HepG2 (cell line): ENCODE measurements around the gene TMEM185B. TPM values are rescaled to one million over a fixed set of nuclear protein-coding genes. Genes with fewer than 3 reads are reported as not detected.

ENCODE experiments used
- ADNP ChIP-seq: sonication (generic); formaldehyde crosslinking; IDR thresholded peaks from 2 replicates; pipeline ENCODE4 v1.4.0; 2020; ENCODE audit warnings: missing genetic modification reagents
- AGO2 ChIP-seq: fragments of 200-400 bp; formaldehyde crosslinking; optimal IDR thresholded peaks from 2 replicates; pipeline ENCODE3; 2017; ENCODE audit warnings: mild to moderate bottlenecking, low read depth, low read length, moderate library complexity
- AHR ChIP-seq: IDR thresholded peaks from 2 replicates; pipeline ENCODE4 v1.6.1; 2018; ENCODE audit warnings: missing genetic modification reagents, missing compliant biosample characterization
- ATF7-NPFF ChIP-seq: sonication (generic); formaldehyde crosslinking; IDR thresholded peaks from 2 replicates; pipeline ENCODE4 v1.8.1; 2023; ENCODE audit warnings: mild to moderate bottlenecking, low read depth, missing genetic modification reagents, moderate library complexity
- CBX1 ChIP-seq: IDR thresholded peaks from one replicate; pipeline ENCODE4 v1.6.1; 2016; ENCODE audit warnings: antibody characterized with exemption, low read depth
- EP300 ChIP-seq, 3 experiments: sonication (generic) in 1 of 3; formaldehyde crosslinking in 1 of 3; IDR thresholded peaks; 2 replicates each; pipeline versions ENCODE4 v1.5.1 to v1.6.1; 2011 to 2020; ENCODE audit warnings: low read depth in 2 of 3, low read length in 2 of 3, borderline replicate concordance in 1 of 3, improper control_type of control experiment in 1 of 3, mild to moderate bottlenecking in 1 of 3, missing genetic modification reagents in 1 of 3, moderate library complexity in 1 of 3
- FOXA1 ChIP-seq, 2 experiments: fragments of 450-650 bp in 1 of 2; sonication (generic) in 1 of 2; formaldehyde crosslinking in 1 of 2; IDR thresholded peaks; 2 replicates each; pipeline versions ENCODE4 v1.4.0 to v1.6.1; 2016 to 2020; ENCODE audit warnings: missing genetic modification reagents in 1 of 2
- KAT8 ChIP-seq: IDR thresholded peaks from 2 replicates; pipeline ENCODE4 v1.6.1; 2016; ENCODE audit warnings: missing genetic modification reagents, missing compliant biosample characterization
- LCORL ChIP-seq, 2 experiments: fragments of 450-650 bp in 1 of 2; sonication (generic) in 1 of 2; formaldehyde crosslinking in 1 of 2; IDR thresholded peaks; 2 replicates each; pipeline versions ENCODE4 v1.5.0 to v1.6.1; 2017 to 2020; ENCODE audit warnings: antibody characterized with exemption in 1 of 2, missing genetic modification reagents in 1 of 2
- NFIB ChIP-seq: sonication (generic); formaldehyde crosslinking; IDR thresholded peaks from 2 replicates; pipeline ENCODE4 v1.9.0; 2021; ENCODE audit warnings: missing genetic modification reagents, mild to moderate bottlenecking, borderline replicate concordance
- PRPF4 ChIP-seq: fragments of 200-400 bp; formaldehyde crosslinking; IDR thresholded peaks from 2 replicates; pipeline ENCODE4 v1.6.1; 2016; ENCODE audit warnings: low read length, low read depth; ENCODE audit not compliant: poor library complexity, severe bottlenecking
- SKI ChIP-seq: fragments of 450-650 bp; IDR thresholded peaks from one replicate; pipeline ENCODE4 v1.6.1; 2018; ENCODE audit warnings: mild to moderate bottlenecking; ENCODE audit not compliant: partially characterized antibody
- TOE1 ChIP-seq: sonication (generic); formaldehyde crosslinking; IDR thresholded peaks from 2 replicates; pipeline ENCODE4 v1.4.0; 2020; ENCODE audit warnings: mild to moderate bottlenecking, missing genetic modification reagents
- ZEB1 ChIP-seq: IDR thresholded peaks from 2 replicates; pipeline ENCODE4 v1.6.1; 2012; ENCODE audit warnings: mild to moderate bottlenecking, low read depth, inconsistent platforms; ENCODE audit not compliant: insufficient replicate concordance
- ZNF20 ChIP-seq: sonication (generic); formaldehyde crosslinking; IDR thresholded peaks from 2 replicates; pipeline ENCODE4 v1.4.0; 2020; ENCODE audit warnings: mild to moderate bottlenecking, moderate library complexity, missing genetic modification reagents
- ZNF337 ChIP-seq: sonication (generic); formaldehyde crosslinking; IDR thresholded peaks from 2 replicates; pipeline ENCODE4 v1.5.1; 2020; ENCODE audit warnings: missing genetic modification reagents, low read depth, mild to moderate bottlenecking, borderline replicate concordance
- ZNF547 ChIP-seq: sonication (generic); formaldehyde crosslinking; IDR thresholded peaks from 2 replicates; pipeline ENCODE4 v1.5.1; 2020; ENCODE audit warnings: mild to moderate bottlenecking, missing genetic modification reagents
- ZNF737 ChIP-seq: sonication (generic); formaldehyde crosslinking; IDR thresholded peaks from 2 replicates; pipeline ENCODE4 v1.5.0; 2020; ENCODE audit warnings: missing genetic modification reagents, mild to moderate bottlenecking, borderline replicate concordance
- ZNF781 ChIP-seq: sonication (generic); formaldehyde crosslinking; IDR thresholded peaks from 2 replicates; pipeline ENCODE4 v1.5.1; 2020; ENCODE audit warnings: borderline replicate concordance, mild to moderate bottlenecking, missing genetic modification reagents; ENCODE audit errors: not compliant biosample characterization
- polyA plus RNA-seq, 8 experiments: library from polyadenylated mRNA; depleted of rRNA in 3 of 8; stranded (reverse) in 7 of 8; unstranded in 1 of 8; fragments of >200 nt; fragmentation: Illumina TruSeq in 4 of 8; extraction: Trizol in 4 of 8; gene quantifications; 2 replicates each; pipeline versions ENCODE4 v1.2.1 to v1.2.3, GENCODE V29; 2011 to 2016; ENCODE audit warnings: low read depth in 4 of 8, missing spikeins in 1 of 8, mixed read lengths in 1 of 8; ENCODE audit not compliant: insufficient read depth in 1 of 8
- total RNA-seq, 5 experiments: library from RNA; depleted of rRNA; stranded (reverse); fragments of >200 nt; fragmentation: Illumina TruSeq; extraction: Trizol; gene quantifications; 2 replicates each; pipeline ENCODE4 v1.2.3, GENCODE V29; 2016; ENCODE audit warnings: low read depth in 1 of 5
- TF ChIP-seq, protein P1 (sequence below): sonication (generic); formaldehyde crosslinking; IDR thresholded peaks from 2 replicates; pipeline ENCODE4 v1.5.0; 2020; ENCODE audit warnings: mild to moderate bottlenecking, missing genetic modification reagents, borderline replicate concordance
- TF ChIP-seq, protein P2 (sequence below), 2 experiments: sonication (generic) in 1 of 2; formaldehyde crosslinking in 1 of 2; IDR thresholded peaks; 2 replicates each; pipeline versions ENCODE4 v1.4.0 to v1.6.1; 2018 to 2020; ENCODE audit warnings: missing genetic modification reagents in 2 of 2, borderline replicate concordance in 1 of 2, low read depth in 1 of 2, mild to moderate bottlenecking in 1 of 2, missing biosample characterization in 1 of 2
- TF ChIP-seq, protein P3 (sequence below): IDR thresholded peaks from 2 replicates; pipeline ENCODE4 v1.6.1; 2016; ENCODE audit warnings: low read depth, borderline replicate concordance

Gene TMEM185B
- total and polyA plus RNA-seq, 2 of the 13 experiments (the other 11 are each of a cell fraction or from before 2014, with no cell fraction given) = 5.6 to 7.0 TPM

DNA sequence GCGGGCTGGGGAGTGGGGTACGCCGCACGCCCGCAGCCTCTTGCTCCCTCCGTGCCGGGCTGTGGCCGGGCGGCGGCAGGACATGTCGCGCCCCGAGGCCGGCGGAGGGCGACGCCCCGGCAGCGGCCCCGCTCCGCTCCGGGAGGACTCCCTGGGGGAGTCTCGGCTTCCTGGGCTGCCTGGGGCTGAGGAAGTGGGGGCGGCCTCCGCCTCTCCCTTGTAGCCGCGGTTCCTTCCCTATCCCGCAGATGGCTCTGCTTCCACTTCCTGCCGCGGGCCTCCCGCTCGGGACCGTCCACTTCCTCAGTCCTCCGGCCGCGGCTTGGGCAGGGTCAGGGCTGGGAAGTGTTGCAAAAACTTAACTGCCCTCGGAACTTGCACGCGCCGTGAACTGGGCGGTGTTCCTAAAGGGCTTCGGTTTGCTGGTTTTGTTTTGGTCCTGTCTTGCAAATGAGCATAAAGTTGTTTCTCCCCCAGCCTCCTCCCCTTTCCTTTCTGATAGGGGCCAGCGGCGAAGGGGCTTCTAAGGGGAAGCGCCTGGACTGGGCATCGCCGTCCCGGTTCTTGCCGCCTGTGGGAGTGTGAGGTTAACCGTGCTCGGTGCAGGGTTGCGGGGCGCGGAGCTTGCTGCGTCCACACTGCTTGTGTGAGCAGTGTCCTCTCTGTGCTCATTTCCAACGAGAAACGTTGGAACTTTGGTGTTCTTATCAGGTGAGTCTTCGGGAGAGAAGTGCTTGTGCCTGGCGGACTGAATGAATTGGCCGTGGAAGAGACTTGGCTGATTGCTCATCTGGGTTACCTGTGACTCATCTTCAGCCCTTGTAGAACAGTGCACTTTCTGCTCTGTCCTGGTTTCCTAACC, 30.1 kb upstream of the TMEM185B start (continued):
- no peak for TF ChIP-seq EP300 (IDR thresholded peaks at IDR 0.05; ENCODE audit: low read depth in 2 of 2, low read length in 2 of 2)
- TF ChIP-seq EP300 (CRISPR knock-in tag; IDR thresholded peaks at IDR 0.05; ENCODE audit: borderline replicate concordance) = no peak
- no peak for TF ChIP-seq ZNF337 (CRISPR knock-in tag)
- TF ChIP-seq, protein P1, sequence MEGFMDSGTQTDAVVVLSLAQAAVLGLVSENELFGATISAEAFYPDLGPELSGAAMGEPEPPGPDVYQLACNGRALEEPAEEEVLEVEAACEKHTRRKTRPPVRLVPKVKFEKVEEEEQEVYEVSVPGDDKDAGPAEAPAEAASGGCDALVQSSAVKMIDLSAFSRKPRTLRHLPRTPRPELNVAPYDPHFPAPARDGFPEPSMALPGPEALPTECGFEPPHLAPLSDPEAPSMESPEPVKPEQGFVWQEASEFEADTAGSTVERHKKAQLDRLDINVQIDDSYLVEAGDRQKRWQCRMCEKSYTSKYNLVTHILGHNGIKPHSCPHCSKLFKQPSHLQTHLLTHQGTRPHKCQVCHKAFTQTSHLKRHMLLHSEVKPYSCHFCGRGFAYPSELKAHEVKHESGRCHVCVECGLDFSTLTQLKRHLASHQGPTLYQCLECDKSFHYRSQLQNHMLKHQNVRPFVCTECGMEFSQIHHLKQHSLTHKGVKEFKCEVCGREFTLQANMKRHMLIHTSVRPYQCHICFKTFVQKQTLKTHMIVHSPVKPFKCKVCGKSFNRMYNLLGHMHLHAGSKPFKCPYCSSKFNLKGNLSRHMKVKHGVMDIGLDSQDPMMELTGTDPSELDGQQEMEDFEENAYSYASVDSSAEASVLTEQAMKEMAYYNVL (CRISPR knock-in tag) = 0 out of 2 replicates have a peak, but pooled peaks have one; percentile 12
- TF ChIP-seq FOXA1 (IDR thresholded peaks at IDR 0.05) = no peak
- TF ChIP-seq FOXA1 (CRISPR knock-in tag; IDR thresholded peaks at IDR 0.05) = 0 out of 2 replicates have a peak, but pooled peaks have one; percentile 4
- TF ChIP-seq ATF7-NPFF = 0 out of 2 replicates have a peak, but pooled peaks have one; percentile 71
- no peak for TF ChIP-seq AHR (CRISPR knock-in tag)
- TF ChIP-seq, protein P2, sequence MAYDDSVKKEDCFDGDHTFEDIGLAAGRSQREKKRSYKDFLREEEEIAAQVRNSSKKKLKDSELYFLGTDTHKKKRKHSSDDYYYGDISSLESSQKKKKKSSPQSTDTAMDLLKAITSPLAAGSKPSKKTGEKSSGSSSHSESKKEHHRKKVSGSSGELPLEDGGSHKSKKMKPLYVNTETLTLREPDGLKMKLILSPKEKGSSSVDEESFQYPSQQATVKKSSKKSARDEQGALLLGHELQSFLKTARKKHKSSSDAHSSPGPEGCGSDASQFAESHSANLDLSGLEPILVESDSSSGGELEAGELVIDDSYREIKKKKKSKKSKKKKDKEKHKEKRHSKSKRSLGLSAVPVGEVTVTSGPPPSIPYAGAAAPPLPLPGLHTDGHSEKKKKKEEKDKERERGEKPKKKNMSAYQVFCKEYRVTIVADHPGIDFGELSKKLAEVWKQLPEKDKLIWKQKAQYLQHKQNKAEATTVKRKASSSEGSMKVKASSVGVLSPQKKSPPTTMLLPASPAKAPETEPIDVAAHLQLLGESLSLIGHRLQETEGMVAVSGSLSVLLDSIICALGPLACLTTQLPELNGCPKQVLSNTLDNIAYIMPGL (CRISPR knock-in tag; IDR thresholded peaks at IDR 0.05; ENCODE audit: borderline replicate concordance in 1 of 2, low read depth in 1 of 2) = peak; percentile 2 to 93; a peak in 3 of 4 replicates
- TF ChIP-seq, protein P3, sequence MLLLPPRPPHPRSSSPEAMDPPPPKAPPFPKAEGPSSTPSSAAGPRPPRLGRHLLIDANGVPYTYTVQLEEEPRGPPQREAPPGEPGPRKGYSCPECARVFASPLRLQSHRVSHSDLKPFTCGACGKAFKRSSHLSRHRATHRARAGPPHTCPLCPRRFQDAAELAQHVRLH (CRISPR knock-in tag) = no peak; the same call in 1 of the 2 replicates
- TF ChIP-seq SKI = peak; percentile 18
- peak; percentile 55 for TF ChIP-seq ZNF781
- TF ChIP-seq ZNF547 (CRISPR knock-in tag) = no peak
- no peak for TF ChIP-seq CBX1
- no peak for TF ChIP-seq PRPF4
- no peak for TF ChIP-seq TOE1
- TF ChIP-seq LCORL (IDR thresholded peaks at IDR 0.05) = no peak
- peak; percentile 76 for TF ChIP-seq LCORL (CRISPR knock-in tag; IDR thresholded peaks at IDR 0.05)
- TF ChIP-seq KAT8 = peak; percentile 35; the same call in 1 of the 2 replicates
- no peak for TF ChIP-seq ZNF737
- TF ChIP-seq ADNP (CRISPR knock-in tag) = no peak
- TF ChIP-seq AGO2 = peak; percentile 25
- peak; percentile 26 for TF ChIP-seq ZEB1
- TF ChIP-seq ZNF20 (CRISPR knock-in tag) = no peak
- 0 out of 2 replicates have a peak, but pooled peaks have one; percentile 17 for TF ChIP-seq NFIB (CRISPR knock-in tag)
